ENCODE data around the gene GARNL3. TPM values are rescaled to one million over a fixed set of nuclear protein-coding genes. Genes with fewer than 3 reads are reported as not detected.
A peak's percentile ranks its signal among the peaks of the same experiment; 100 is the strongest.

GARNL3 gene
- total RNA-seq, 1 donor = 5.8 TPM

DNA sequence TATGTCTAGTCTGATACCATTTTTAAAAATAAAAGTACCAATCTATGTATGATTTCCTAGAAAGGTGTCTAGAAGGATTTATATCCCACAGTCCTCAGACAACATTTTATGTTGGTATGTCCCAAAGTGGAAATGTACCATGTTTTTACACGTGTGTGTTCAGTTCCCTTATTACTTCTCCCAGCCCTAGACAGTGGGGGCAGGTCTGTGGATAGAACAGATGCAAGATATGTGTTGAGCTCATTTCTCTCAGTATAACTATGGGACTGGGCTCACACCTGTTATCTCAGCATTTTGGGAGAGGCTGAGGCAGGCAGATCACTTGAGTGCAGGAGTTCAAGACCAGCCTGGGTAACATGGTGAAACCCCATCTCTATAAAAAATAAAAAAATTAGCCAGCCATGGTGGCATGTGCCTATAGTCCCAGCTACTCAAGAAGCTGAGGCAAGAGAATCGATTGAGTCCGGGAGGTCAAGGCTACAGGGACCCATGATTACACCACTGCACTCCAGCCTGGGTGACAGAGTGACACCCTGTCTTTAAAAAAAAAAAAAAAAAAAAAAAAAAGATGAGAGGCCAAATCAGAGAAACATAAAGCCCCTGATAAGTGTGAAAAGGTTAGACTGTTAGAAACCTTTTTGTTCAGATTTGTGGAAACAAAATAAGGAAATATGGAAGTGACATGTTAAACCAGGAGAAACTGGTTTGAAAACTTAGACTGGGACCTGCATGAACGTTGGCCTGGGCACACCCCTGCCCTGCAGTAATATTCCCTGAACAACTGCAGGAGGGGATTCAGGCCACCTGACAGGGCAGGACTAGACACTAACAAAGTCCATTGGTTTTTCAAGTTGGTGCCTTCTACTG, 125.0 kb downstream of the GARNL3 start:
- Histone ChIP-seq H3K79me2 (ENCODE audit: insufficient read depth, low read length) (no peaks in the 10 kb centered on the region), H3K27me3 (ENCODE audit: insufficient read depth, low read length) (peaks cover 40% of the 10 kb centered on the region), H3K36me3 (ENCODE audit: insufficient read depth, low read length) (no peaks in the 10 kb centered on the region), H3K4me2 (ENCODE audit: insufficient read depth, low read length) (no peak overlapping the region), H3K9me3 (ENCODE audit: low read depth, low read length) (no peaks in the 10 kb centered on the region), H3K27ac (ENCODE audit: low read depth, low read length) (no peak overlapping the region), H3K4me3 (ENCODE audit: insufficient read depth, low read length) (no peak overlapping the region), H4K20me1 (ENCODE audit: insufficient read depth, low read length) (no peaks in the 10 kb centered on the region), H2AFZ (ENCODE audit: low read length) (no peak overlapping the region), H3K4me1 (ENCODE audit: insufficient read depth, low read length) (peaks cover 11% of the 10 kb centered on the region)
- TF ChIP-seq, protein P1, sequence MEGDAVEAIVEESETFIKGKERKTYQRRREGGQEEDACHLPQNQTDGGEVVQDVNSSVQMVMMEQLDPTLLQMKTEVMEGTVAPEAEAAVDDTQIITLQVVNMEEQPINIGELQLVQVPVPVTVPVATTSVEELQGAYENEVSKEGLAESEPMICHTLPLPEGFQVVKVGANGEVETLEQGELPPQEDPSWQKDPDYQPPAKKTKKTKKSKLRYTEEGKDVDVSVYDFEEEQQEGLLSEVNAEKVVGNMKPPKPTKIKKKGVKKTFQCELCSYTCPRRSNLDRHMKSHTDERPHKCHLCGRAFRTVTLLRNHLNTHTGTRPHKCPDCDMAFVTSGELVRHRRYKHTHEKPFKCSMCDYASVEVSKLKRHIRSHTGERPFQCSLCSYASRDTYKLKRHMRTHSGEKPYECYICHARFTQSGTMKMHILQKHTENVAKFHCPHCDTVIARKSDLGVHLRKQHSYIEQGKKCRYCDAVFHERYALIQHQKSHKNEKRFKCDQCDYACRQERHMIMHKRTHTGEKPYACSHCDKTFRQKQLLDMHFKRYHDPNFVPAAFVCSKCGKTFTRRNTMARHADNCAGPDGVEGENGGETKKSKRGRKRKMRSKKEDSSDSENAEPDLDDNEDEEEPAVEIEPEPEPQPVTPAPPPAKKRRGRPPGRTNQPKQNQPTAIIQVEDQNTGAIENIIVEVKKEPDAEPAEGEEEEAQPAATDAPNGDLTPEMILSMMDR (IDR thresholded peaks at IDR 0.05; ENCODE audit: extremely low read depth, low read depth, low read length) = no peak
- peak; percentile 25 for DNase-seq (ENCODE audit: insufficient read length, low spot score, missing footprints)

DNA sequence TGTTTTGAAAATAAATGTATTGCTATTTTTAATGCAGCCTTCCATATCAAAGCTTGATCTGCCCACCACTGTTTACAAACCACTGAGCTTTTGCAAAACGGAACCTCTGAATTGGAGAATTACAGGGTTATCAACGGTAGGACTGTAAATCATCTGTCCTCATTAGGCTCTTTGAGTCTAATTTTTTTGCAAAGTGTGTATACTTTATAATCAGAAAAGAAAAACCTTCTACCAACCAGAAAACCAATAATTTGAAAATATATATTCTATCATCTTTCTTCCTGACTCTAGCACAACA, 125.6 kb downstream of the GARNL3 start:
- Histone ChIP-seq H3K27ac (ENCODE audit: low read depth, low read length) (no peak overlapping the region), H3K4me3 (ENCODE audit: insufficient read depth, low read length) (no peak overlapping the region), H3K27me3 (ENCODE audit: insufficient read depth, low read length) (peaks cover 35% of the 10 kb centered on the region), H3K79me2 (ENCODE audit: insufficient read depth, low read length) (no peaks in the 10 kb centered on the region), H2AFZ (ENCODE audit: low read length) (no peak overlapping the region), H3K36me3 (ENCODE audit: insufficient read depth, low read length) (no peaks in the 10 kb centered on the region), H4K20me1 (ENCODE audit: insufficient read depth, low read length) (no peaks in the 10 kb centered on the region), H3K9me3 (ENCODE audit: low read depth, low read length) (no peaks in the 10 kb centered on the region), H3K4me1 (ENCODE audit: insufficient read depth, low read length) (peaks cover 11% of the 10 kb centered on the region), H3K4me2 (ENCODE audit: insufficient read depth, low read length) (no peak overlapping the region)
- TF ChIP-seq, protein P1 (IDR thresholded peaks at IDR 0.05; ENCODE audit: extremely low read depth, low read depth, low read length) = no peak
- DNase-seq (ENCODE audit: insufficient read length, low spot score, missing footprints) = no peak

DNA sequence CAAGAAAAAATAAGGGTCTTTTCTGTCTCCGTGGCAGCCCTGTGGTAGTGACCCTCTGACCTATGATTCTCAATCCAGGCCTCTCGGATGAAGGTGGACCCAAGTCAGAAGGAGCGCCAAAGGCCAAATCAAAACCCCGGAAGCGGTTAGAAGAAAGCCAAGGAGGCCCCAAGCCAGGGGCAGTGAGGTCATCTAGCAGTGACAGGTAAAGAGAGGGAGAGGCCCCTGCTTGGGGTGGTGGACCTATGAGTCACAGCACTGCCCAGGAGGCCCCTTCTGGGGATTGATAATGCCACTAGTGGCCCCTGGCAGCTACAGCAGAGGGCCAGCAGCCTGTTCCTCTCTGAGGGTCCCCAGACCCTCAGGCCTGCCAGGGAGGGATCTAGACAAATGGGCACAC, 126.0 kb downstream of the GARNL3 start:
- no peak for DNase-seq (ENCODE audit: insufficient read length, low spot score, missing footprints)
- H3K79me2 ChIP-seq (ENCODE audit: insufficient read depth, low read length) = no peaks in the 10 kb centered on the region
- no peaks in the 10 kb centered on the region for H4K20me1 ChIP-seq (ENCODE audit: insufficient read depth, low read length)
- H3K4me2 ChIP-seq (ENCODE audit: insufficient read depth, low read length) = no peak overlapping the region
- TF ChIP-seq, protein P1 (IDR thresholded peaks at IDR 0.05; ENCODE audit: extremely low read depth, low read depth, low read length) = no peak
- no peak overlapping the region for H2AFZ ChIP-seq (ENCODE audit: low read length)
- no peak overlapping the region for H3K4me3 ChIP-seq (ENCODE audit: insufficient read depth, low read length)
- H3K27me3 ChIP-seq (ENCODE audit: insufficient read depth, low read length) = peaks cover 31% of the 10 kb centered on the region
- H3K36me3 ChIP-seq (ENCODE audit: insufficient read depth, low read length) = no peaks in the 10 kb centered on the region
- peaks cover 11% of the 10 kb centered on the region for H3K4me1 ChIP-seq (ENCODE audit: insufficient read depth, low read length)
- no peak overlapping the region for H3K27ac ChIP-seq (ENCODE audit: low read depth, low read length)
- no peaks in the 10 kb centered on the region for H3K9me3 ChIP-seq (ENCODE audit: low read depth, low read length)

DNA sequence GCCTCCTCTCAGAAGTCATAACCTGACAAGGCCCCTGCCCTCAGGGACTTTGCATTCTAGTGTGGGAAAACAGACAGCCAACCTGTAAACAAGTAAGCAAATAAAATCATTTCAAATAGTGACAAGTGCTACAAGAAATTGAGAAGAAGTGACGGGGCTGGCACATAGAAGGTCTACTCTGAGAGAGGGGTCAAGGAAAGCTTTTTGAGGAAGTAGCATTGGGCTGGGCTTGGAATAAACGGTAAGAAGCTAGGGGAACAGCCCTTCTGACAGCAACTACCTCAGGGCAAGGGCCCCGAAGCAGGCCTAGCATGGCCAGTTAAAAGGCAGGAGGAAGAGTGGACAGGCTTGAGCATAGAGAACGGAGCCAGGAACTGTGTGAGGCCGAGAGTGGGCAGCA, 127.6 kb downstream of the GARNL3 start:
- Histone ChIP-seq H3K27ac (ENCODE audit: low read depth, low read length) (no peak overlapping the region), H3K4me1 (ENCODE audit: insufficient read depth, low read length) (peaks cover 18% of the 10 kb centered on the region), H3K4me3 (ENCODE audit: insufficient read depth, low read length) (no peak overlapping the region), H2AFZ (ENCODE audit: low read length) (no peak overlapping the region), H3K27me3 (ENCODE audit: insufficient read depth, low read length) (peaks cover 15% of the 10 kb centered on the region), H3K79me2 (ENCODE audit: insufficient read depth, low read length) (no peaks in the 10 kb centered on the region), H3K36me3 (ENCODE audit: insufficient read depth, low read length) (no peaks in the 10 kb centered on the region), H3K4me2 (ENCODE audit: insufficient read depth, low read length) (no peak overlapping the region), H4K20me1 (ENCODE audit: insufficient read depth, low read length) (no peaks in the 10 kb centered on the region), H3K9me3 (ENCODE audit: low read depth, low read length) (no peaks in the 10 kb centered on the region)
- TF ChIP-seq, protein P1 (IDR thresholded peaks at IDR 0.05; ENCODE audit: extremely low read depth, low read depth, low read length) = no peak
- no peak for DNase-seq (ENCODE audit: insufficient read length, low spot score, missing footprints)

Data from osteoblast (primary cell).